Muscle of leg (tissue), 11 donors: ENCODE data around the gene TMEM95. TPM values are rescaled to one million over a fixed set of nuclear protein-coding genes. Genes with fewer than 3 reads are reported as not detected.

ENCODE experiments used
- DNase-seq: peaks from one replicate; pipeline ENCODE4 v3.0.0; 2013
- H3K27ac ChIP-seq: one replicate; pipeline ENCODE4 v1.5.1; 2013; ENCODE audit warnings: mild to moderate bottlenecking, low read length, control low read depth
- H3K27me3 ChIP-seq: one replicate; pipeline ENCODE4 v1.6.1; 2013; ENCODE audit warnings: low read length; ENCODE audit not compliant: control insufficient read depth, insufficient read depth
- H3K36me3 ChIP-seq: one replicate; pipeline ENCODE4 v1.6.1; 2013; ENCODE audit warnings: low read length; ENCODE audit not compliant: control insufficient read depth, insufficient read depth
- H3K4me1 ChIP-seq: one replicate; pipeline ENCODE4 v1.6.1; 2013; ENCODE audit warnings: low read length; ENCODE audit not compliant: control insufficient read depth, insufficient read depth
- H3K4me3 ChIP-seq: one replicate; pipeline ENCODE4 v1.5.1; 2013; ENCODE audit warnings: low read length, control low read depth
- H3K9me3 ChIP-seq: replicated peaks from 2 replicates; pipeline ENCODE4 v1.6.1; 2013; ENCODE audit warnings: low read depth, low read length; ENCODE audit not compliant: control insufficient read depth
- WGBS: methylation state at CpG from one replicate; pipeline ENCODE4 v1.1.5; 2013; ENCODE audit warnings: missing lambda C conversion rate; ENCODE audit not compliant: insufficient coverage; 5-methylcytosine and 5-hydroxymethylcytosine counted together
- polyA plus RNA-seq, 8 donors: library from polyadenylated mRNA; unstranded; fragments of 120-200 nt; gene quantifications; one replicate each; pipeline versions ENCODE4 v1.2.1 to v1.2.3, GENCODE V29; 2013; ENCODE audit warnings: inconsistent platforms in 1 of 8, low replicate concordance in 1 of 8; ENCODE audit not compliant: insufficient read length in 8 of 8, insufficient read depth in 1 of 8
- total RNA-seq: library from RNA; stranded (reverse); fragments of 120-200 nt; gene quantifications from one replicate; pipeline ENCODE4 v1.2.4, GENCODE V29; 2013

Gene TMEM95
- total and polyA plus RNA-seq, 9 donors: not detected

DNA sequence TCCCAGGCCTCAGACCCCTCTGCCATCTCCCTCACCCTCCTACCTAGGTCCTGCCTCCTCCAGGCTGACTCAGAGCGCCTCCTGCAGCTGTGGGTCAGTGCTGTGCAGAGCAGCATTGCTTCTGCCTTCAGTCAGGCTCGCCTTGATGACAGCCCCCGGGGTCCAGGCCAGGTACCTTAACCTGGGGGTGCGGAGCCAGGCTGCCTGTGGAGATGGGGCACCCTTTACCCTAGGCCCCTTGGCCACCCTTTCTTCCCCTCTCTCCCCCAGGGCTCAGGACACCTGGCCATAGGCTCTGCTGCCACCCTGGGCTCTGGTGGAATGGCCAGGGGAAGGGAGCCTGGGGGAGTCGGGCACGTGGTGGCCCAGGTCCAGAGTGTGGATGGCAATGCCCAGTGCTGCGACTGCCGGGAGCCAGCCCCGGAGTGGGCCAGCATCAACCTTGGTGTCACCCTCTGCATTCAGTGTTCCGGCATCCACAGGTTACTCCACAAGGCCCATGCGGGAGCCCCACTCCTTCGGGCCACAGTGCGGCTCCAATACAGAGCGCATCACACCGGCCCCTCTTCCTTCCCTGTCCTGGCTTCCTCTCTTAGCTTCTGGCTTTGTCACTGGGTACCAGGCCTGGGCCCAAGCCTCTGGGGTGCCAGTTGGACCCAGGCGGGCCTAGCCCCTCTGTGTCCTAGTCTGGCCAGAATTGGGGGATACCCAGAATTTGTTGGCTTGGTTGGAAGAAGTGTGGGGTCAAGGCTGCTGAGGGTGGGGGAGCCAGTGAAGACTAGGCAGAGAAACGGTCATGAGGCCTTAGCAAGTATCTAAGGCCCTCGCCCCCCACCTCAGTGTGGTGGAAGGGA lies 8.0 kb upstream of the TMEM95 start:
- Histone ChIP-seq H3K4me3 (no peak overlapping the region), H3K4me1 (peaks cover 37% of the 10 kb centered on the region), H3K27me3 (peaks cover 12% of the 10 kb centered on the region), H3K9me3 (no peaks in the 10 kb centered on the region), H3K36me3 (no peaks in the 10 kb centered on the region), H3K27ac (no peak overlapping the region)
- WGBS: 84% methylated on average over 15 of the region's 18 CpGs
- DNase-seq: peak; percentile 28

DNA sequence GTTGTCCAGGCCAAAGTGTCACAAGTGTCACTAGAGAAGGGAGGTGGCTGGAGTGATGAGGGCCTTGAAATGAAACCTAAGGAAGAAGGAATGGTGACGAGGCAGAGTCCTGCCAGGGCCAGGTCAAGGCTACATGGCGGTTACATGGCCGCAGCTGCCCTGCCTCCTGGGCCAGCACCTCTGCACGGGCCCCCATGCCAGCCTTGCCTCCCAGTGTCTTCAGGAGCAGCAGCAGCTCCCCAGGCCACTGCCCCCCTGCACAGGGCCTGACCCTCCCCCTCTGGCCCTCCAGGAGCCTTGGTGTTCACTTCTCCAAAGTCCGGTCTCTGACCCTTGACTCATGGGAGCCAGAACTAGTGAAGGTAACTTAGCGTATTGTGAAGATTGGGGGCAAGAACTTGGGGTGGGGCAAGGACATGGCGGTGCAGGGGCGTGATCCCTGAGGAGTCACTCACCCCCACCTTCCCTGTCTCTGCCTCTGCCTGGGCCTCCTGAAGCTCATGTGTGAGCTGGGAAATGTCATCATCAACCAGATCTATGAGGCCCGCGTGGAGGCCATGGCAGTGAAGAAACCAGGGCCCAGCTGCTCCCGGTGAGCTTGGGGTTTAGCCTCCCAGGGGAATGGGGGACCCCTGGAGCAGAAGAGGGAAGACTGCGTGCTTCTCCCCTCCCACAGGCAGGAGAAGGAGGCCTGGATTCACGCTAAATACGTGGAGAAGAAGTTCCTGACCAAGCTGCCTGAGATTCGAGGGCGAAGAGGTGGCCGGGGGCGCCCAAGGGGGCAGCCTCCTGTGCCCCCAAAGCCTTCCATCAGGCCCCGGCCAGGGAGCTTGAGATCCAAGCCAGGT lies 7.1 kb upstream of the TMEM95 start:
- DNase-seq: peak; percentile 46
- no peak overlapping the region for H3K27ac ChIP-seq
- H3K4me3 ChIP-seq: no peak overlapping the region
- peaks cover 12% of the 10 kb centered on the region for H3K27me3 ChIP-seq
- 79% methylated on average over 8 of the region's 19 CpGs for WGBS
- H3K36me3 ChIP-seq: no peaks in the 10 kb centered on the region
- H3K4me1 ChIP-seq: peaks cover 44% of the 10 kb centered on the region
- H3K9me3 ChIP-seq: no peaks in the 10 kb centered on the region

DNA sequence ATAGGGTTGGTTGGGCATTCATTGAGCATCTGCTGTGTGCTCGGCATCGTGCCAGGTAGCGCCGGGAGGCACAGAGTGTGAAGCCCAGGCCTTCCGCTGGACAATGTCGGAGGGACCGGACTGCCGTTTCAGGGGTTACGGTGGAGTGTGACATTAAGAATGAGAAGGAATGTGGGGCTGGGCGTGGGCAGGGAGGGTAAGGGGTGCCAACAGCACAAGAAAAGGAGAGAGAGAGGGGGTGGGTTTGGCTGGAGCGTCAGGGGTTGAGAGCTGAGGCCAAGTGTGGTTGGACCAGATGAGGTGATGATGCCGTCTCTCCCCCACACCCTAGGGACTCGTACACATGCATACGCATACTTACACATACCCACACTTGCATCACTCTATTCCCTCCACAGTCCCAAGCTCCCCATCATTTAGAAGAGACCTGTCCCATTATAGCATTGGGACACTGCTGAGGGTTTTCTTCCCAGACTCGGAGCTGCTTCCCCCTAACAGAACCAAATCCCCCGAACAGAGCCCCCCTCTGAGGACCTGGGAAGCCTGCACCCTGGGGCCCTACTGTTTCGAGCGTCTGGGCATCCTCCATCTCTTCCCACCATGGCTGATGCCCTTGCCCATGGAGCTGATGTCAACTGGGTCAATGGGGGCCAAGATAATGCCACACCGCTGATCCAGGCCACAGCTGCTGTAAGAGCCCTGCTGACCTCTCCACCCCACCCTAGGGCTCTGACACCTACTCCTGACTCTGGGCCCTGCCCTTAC lies 6.3 kb upstream of the TMEM95 start:
- Histone ChIP-seq H3K9me3 (no peaks in the 10 kb centered on the region), H3K4me3 (no peak overlapping the region), H3K27me3 (peaks cover 4% of the 10 kb centered on the region), H3K36me3 (no peaks in the 10 kb centered on the region), H3K27ac (no peak overlapping the region), H3K4me1 (peaks cover 52% of the 10 kb centered on the region)
- WGBS: 59% methylated on average over 16 of the region's 19 CpGs
- DNase-seq: peak; percentile 45

DNA sequence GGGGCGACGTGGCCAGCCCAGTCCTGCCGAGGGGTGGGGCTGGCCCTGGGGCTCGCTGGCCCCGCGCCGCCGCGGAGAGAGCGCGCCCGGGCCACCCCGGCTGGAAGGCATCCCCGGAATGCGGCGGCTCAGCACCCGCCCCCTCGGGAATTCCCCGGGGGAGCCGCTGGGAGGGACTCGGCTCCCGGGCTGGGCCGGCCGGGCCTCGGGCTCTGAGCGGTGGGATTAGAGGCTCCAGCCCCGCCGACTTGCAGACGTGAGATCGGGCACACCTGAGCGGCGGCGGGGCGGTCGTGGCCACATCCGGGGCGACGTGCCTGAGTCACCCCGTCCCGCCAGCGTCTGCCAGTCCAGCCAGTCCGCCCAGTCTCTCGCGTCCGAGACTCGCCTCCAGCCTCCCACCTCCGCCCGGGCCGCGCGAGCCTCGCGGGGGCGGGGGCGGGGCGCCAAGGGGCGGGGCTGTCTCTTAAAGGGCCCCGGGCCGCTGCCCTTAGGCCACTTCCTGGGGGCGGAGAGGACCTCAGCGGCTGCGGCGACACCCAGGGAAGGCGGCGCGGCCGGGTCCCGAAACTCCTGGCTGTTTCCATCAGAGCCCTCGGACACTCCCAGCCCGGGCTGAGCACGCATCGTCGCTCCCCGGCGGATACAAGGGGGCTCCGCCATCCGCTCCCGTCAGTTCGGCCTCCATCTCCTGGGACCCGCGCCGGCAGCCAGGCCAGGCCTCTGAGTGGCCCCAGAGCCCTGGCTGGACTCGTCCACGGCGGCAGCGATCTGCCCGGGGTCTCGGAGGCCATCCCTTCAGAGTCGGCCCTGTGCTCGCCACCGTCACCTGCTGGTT lies 3.1 kb upstream of the TMEM95 start, which contains the start of gene KCTD11:
Gene KCTD11, plus strand, starts transcription at position 498 of the 838 bp plus-strand sequence.
- peak; percentile 95 for DNase-seq
- under 1% methylated on average over 88 of the region's 91 CpGs for WGBS

DNA sequence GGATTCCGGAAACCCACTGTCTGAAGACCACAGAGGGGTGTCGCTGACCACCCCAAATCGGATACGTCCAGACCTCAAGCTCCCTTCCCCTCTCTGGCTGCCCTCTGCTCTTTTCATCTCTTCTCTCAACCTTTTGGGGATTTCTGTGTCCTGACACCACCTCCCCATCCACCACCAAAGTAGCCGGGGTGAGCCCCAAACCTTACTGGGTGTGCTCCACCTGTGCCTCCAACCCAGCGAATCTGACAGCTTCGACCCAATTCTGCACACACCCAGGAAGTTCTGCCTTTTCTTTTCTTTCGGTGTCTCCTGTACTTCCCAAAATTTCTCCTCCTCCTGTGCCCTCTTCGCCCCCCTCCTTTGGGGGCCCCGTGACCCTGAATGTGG lies 2.5 kb upstream of the TMEM95 start:
- H3K27me3 ChIP-seq: no peaks in the 10 kb centered on the region
- H3K4me1 ChIP-seq: peaks cover 75% of the 10 kb centered on the region
- no peaks in the 10 kb centered on the region for H3K9me3 ChIP-seq
- H3K27ac ChIP-seq: peak overlapping the region; percentile 98
- H3K4me3 ChIP-seq: peak overlapping the region; percentile 81
- H3K36me3 ChIP-seq: no peaks in the 10 kb centered on the region
- 21% methylated on average over 10 of the region's 10 CpGs for WGBS
- DNase-seq: no peak

More for the DNA sequence above, 3.1 kb upstream of the TMEM95 start, which contains the start of gene KCTD11:
- Histone ChIP-seq H3K27me3 (no peaks in the 10 kb centered on the region), H3K4me3 (peak within 1 kb of the TSS; percentile 81), H3K4me1 (peaks cover 79% of the 10 kb centered on the region), H3K36me3 (no peaks in the 10 kb centered on the region), H3K9me3 (no peaks in the 10 kb centered on the region), H3K27ac (peak within 1 kb of the TSS; percentile 98)

DNA sequence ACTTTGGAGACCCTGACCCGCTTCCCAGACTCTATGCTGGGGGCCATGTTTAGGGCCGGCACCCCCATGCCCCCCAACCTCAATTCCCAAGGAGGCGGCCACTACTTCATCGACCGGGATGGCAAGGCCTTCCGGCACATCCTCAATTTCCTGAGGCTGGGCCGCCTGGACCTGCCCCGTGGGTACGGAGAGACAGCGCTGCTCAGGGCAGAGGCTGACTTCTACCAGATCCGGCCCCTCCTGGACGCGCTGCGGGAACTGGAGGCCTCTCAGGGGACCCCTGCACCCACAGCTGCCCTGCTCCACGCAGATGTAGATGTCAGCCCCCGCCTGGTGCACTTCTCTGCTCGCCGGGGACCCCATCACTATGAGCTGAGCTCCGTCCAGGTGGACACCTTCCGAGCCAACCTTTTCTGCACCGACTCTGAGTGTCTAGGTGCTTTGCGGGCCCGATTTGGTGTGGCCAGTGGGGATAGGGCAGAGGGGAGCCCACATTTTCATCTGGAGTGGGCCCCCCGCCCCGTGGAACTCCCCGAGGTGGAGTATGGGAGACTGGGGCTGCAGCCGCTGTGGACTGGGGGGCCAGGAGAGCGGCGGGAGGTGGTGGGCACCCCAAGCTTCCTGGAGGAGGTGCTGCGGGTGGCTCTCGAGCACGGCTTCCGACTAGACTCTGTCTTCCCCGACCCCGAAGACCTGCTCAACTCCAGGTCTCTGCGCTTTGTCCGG lies 1.9 kb upstream of the TMEM95 start:
- H3K9me3 ChIP-seq: no peaks in the 10 kb centered on the region
- WGBS: 81% methylated on average over 25 of the region's 37 CpGs
- DNase-seq: peak; percentile 33
- peak overlapping the region; percentile 98 for H3K27ac ChIP-seq
- no peaks in the 10 kb centered on the region for H3K36me3 ChIP-seq
- H3K4me1 ChIP-seq: peaks cover 69% of the 10 kb centered on the region
- no peaks in the 10 kb centered on the region for H3K27me3 ChIP-seq
- H3K4me3 ChIP-seq: peak overlapping the region; percentile 81

DNA sequence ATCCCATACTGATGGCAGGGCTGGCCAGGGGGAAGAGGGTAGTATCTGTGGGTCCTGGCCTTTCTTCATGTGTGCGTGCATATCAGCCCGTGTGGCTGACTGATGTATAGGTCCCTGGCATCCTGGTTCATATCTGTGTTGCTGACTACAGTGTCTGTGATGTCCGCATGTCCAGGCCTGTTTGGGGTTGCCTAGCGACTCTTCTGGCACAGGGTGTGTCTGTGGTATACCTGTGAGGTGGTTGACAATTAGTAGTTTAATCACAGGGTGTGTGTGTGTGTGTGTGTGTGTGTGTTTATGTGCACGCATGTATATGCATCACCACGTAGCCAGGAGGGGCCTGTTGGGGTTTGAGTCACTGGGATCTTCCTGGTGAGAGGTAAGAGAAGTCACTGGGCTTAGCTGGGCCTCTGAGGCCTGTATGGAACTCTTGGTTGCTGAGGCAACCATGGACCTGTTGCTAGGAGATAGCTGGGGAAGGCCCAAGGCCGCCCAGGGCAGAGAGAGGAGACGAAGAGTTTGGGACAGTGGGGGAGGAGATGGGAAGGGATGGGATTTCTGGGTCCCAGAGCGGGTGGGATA lies 603 bp upstream of the TMEM95 start:
- Histone ChIP-seq H3K27ac (peak overlapping the region; percentile 69), H3K27me3 (no peaks in the 10 kb centered on the region), H3K4me1 (peaks cover 58% of the 10 kb centered on the region), H3K4me3 (no peak overlapping the region), H3K36me3 (no peaks in the 10 kb centered on the region), H3K9me3 (no peaks in the 10 kb centered on the region)
- peak; percentile 74 for DNase-seq
- WGBS: 53% methylated on average over 7 of the region's 9 CpGs

DNA sequence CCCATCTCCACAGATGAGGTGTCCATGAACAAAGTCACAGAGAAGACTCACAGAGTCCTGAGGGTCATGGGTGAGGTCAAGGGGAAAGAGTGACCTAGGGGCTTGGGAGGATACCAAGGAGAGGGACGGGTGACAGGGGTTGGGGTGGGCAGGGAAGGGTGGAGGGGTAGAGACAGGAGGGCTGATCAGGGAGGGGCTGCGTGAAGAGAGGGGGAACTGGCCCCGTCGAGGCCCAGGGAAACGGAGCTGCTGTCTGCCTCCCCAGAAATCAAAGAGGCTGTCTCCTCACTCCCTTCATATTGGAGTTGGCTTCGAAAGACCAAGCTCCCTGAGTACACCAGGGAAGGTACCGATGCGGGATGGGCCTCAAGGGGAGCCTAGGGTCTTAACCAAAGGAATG lies 617 bp downstream of the TMEM95 start:
- peaks cover 48% of the 10 kb centered on the region for H3K4me1 ChIP-seq
- H3K9me3 ChIP-seq: no peaks in the 10 kb centered on the region
- no peak for DNase-seq
- no peaks in the 10 kb centered on the region for H3K36me3 ChIP-seq
- 45% methylated on average over 2 of the region's 8 CpGs for WGBS
- H3K4me3 ChIP-seq: no peak overlapping the region
- no peaks in the 10 kb centered on the region for H3K27me3 ChIP-seq
- H3K27ac ChIP-seq: peak overlapping the region; percentile 69
